ENCODE measurements around the gene FTCD. TPM values are rescaled to one million over a fixed set of nuclear protein-coding genes. Genes with fewer than 3 reads are reported as not detected.
A peak's percentile ranks its signal among the peaks of the same experiment; 100 is the strongest.

The FTCD gene
- total and polyA plus RNA-seq, 9 of the 15 experiments (the other 6 are each of a cell fraction or from before 2014, with no cell fraction given), result 0.11 to 1.6 (median 0.67) TPM; not detected in 5

DNA sequence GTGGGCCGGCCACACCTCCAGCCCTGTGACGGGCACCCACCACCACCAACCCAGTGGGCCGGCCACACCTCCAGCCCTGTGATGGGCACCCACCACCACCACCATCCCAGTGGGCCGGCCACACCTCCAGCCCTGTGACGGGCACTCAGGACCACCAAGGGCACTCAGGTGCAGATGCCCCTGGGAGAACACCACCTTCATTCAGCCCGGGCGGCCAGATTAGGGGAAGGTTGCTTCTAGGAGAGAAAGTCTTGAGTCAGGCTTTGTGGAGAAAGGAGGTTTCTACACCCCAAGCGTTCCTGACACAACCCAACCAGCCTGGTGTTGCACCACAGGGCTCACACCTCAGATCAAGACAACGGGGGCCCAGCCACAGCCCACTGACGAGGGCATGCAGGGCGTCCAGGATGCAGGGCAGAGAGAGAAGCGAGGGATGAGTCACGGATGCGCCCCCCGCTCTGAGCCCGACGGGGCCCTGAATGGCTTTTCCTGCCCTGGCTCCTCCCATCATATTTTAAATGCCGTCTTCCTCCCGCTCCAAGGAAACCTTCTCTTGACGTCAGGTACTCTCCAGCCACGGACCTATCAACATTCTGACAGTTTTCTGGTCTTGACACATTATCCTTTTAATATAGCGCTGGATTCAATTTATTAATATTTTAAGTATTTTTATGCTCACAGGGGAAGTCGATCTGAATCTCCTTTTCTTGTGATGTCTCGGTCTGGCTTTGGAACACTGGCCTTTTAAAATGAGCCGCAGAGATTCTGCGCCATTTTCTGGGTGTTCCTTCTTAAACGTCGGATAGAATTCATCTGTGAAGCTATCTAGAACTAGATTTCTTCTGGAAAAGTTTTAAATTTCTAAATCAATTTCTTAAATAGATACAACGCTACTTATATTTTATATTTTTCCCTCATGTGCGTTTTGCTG is 29.5 kb upstream of the FTCD start (continued):
- TF ChIP-seq, protein P1, sequence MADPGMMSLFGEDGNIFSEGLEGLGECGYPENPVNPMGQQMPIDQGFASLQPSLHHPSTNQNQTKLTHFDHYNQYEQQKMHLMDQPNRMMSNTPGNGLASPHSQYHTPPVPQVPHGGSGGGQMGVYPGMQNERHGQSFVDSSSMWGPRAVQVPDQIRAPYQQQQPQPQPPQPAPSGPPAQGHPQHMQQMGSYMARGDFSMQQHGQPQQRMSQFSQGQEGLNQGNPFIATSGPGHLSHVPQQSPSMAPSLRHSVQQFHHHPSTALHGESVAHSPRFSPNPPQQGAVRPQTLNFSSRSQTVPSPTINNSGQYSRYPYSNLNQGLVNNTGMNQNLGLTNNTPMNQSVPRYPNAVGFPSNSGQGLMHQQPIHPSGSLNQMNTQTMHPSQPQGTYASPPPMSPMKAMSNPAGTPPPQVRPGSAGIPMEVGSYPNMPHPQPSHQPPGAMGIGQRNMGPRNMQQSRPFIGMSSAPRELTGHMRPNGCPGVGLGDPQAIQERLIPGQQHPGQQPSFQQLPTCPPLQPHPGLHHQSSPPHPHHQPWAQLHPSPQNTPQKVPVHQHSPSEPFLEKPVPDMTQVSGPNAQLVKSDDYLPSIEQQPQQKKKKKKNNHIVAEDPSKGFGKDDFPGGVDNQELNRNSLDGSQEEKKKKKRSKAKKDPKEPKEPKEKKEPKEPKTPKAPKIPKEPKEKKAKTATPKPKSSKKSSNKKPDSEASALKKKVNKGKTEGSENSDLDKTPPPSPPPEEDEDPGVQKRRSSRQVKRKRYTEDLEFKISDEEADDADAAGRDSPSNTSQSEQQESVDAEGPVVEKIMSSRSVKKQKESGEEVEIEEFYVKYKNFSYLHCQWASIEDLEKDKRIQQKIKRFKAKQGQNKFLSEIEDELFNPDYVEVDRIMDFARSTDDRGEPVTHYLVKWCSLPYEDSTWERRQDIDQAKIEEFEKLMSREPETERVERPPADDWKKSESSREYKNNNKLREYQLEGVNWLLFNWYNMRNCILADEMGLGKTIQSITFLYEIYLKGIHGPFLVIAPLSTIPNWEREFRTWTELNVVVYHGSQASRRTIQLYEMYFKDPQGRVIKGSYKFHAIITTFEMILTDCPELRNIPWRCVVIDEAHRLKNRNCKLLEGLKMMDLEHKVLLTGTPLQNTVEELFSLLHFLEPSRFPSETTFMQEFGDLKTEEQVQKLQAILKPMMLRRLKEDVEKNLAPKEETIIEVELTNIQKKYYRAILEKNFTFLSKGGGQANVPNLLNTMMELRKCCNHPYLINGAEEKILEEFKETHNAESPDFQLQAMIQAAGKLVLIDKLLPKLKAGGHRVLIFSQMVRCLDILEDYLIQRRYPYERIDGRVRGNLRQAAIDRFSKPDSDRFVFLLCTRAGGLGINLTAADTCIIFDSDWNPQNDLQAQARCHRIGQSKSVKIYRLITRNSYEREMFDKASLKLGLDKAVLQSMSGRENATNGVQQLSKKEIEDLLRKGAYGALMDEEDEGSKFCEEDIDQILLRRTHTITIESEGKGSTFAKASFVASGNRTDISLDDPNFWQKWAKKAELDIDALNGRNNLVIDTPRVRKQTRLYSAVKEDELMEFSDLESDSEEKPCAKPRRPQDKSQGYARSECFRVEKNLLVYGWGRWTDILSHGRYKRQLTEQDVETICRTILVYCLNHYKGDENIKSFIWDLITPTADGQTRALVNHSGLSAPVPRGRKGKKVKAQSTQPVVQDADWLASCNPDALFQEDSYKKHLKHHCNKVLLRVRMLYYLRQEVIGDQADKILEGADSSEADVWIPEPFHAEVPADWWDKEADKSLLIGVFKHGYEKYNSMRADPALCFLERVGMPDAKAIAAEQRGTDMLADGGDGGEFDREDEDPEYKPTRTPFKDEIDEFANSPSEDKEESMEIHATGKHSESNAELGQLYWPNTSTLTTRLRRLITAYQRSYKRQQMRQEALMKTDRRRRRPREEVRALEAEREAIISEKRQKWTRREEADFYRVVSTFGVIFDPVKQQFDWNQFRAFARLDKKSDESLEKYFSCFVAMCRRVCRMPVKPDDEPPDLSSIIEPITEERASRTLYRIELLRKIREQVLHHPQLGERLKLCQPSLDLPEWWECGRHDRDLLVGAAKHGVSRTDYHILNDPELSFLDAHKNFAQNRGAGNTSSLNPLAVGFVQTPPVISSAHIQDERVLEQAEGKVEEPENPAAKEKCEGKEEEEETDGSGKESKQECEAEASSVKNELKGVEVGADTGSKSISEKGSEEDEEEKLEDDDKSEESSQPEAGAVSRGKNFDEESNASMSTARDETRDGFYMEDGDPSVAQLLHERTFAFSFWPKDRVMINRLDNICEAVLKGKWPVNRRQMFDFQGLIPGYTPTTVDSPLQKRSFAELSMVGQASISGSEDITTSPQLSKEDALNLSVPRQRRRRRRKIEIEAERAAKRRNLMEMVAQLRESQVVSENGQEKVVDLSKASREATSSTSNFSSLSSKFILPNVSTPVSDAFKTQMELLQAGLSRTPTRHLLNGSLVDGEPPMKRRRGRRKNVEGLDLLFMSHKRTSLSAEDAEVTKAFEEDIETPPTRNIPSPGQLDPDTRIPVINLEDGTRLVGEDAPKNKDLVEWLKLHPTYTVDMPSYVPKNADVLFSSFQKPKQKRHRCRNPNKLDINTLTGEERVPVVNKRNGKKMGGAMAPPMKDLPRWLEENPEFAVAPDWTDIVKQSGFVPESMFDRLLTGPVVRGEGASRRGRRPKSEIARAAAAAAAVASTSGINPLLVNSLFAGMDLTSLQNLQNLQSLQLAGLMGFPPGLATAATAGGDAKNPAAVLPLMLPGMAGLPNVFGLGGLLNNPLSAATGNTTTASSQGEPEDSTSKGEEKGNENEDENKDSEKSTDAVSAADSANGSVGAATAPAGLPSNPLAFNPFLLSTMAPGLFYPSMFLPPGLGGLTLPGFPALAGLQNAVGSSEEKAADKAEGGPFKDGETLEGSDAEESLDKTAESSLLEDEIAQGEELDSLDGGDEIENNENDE (IDR thresholded peaks at IDR 0.05; ENCODE audit: low read depth, low read length), result no peak
- TF ChIP-seq LEF1 (IDR thresholded peaks at IDR 0.05), result no peak
- no peak for TF ChIP-seq SMARCC2 (IDR thresholded peaks at IDR 0.05; ENCODE audit: low read depth)
- TF ChIP-seq NCOR1 (IDR thresholded peaks at IDR 0.05), result no peak
- TF ChIP-seq, protein P2, sequence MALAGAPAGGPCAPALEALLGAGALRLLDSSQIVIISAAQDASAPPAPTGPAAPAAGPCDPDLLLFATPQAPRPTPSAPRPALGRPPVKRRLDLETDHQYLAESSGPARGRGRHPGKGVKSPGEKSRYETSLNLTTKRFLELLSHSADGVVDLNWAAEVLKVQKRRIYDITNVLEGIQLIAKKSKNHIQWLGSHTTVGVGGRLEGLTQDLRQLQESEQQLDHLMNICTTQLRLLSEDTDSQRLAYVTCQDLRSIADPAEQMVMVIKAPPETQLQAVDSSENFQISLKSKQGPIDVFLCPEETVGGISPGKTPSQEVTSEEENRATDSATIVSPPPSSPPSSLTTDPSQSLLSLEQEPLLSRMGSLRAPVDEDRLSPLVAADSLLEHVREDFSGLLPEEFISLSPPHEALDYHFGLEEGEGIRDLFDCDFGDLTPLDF (CRISPR knock-in tag; IDR thresholded peaks at IDR 0.05), result no peak
- no peak for TF ChIP-seq SMAD4 (CRISPR knock-in tag; conservative IDR thresholded peaks at IDR 0.05)
- TF ChIP-seq ADNP (tag; IDR thresholded peaks at IDR 0.05), result no peak
- TF ChIP-seq ARHGAP35 (IDR thresholded peaks at IDR 0.05; ENCODE audit: partially characterized antibody), result no peak
- TF ChIP-seq SIN3B (IDR thresholded peaks at IDR 0.05; ENCODE audit: low read depth), result no peak; the same call in 1 of the 2 replicates
- TF ChIP-seq, protein P3, sequence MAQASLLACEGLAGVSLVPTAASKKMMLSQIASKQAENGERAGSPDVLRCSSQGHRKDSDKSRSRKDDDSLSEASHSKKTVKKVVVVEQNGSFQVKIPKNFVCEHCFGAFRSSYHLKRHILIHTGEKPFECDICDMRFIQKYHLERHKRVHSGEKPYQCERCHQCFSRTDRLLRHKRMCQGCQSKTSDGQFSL (CRISPR knock-in tag; IDR thresholded peaks at IDR 0.05), result no peak
- TF ChIP-seq, protein P3 (tag; IDR thresholded peaks at IDR 0.05), result no peak
- 0 out of 4 replicates have a peak, but pooled peaks of 1 of the 2 experiments have one; percentile 4 for TF ChIP-seq RCOR1 (IDR thresholded peaks at IDR 0.05; ENCODE audit: borderline replicate concordance in 1 of 2, low read depth in 2 of 2, low read length in 2 of 2)
